NCI-H1930 (cell line): Measurements from ENCODE around the gene CCL8.

Experiments
- DNase-seq, 2 experiments: peaks; one replicate each; lab custom pipeline; 2025; lab: John Stamatoyannopoulos, UW

Gene CCL8

DNA sequence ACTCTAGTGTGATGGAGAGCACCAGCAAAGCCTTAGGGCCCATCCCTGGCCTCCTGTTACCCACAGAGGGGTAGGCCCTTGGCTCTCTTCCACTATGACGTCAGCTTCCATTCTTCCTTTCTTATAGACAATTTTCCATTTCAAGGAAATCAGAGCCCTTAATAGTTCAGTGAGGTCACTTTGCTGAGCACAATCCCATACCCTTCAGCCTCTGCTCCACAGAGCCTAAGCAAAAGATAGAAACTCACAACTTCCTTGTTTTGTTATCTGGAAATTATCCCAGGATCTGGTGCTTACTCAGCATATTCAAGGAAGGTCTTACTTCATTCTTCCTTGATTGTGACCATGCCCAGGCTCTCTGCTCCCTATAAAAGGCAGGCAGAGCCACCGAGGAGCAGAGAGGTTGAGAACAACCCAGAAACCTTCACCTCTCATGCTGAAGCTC lies at the start of gene CCL8:
Gene CCL8 (plus strand): TSS at position 397 of the 445 bp plus-strand sequence. CDS start 67 bp downstream, outside the sequence.
- DNase-seq = no peak

DNA sequence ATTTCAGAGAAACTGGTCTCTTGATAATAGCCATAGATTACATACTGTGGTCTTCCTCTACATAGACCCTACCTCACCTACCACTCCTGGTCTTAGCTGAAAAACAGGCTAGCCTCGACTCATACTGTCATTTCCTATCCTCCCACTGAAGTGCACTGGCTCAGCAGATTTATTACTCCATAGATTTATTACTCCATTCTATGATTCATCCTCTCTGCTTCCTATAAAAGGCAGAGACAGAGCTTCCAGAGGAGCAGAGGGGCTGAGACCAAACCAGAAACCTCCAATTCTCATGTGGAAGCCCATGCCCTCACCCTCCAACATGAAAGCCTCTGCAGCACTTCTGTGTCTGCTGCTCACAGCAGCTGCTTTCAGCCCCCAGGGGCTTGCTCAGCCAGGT lies 49.3 kb upstream of the CCL8 start, which contains the start of gene CCL7:
Gene CCL7 (plus strand): TSS at position 253 of the 400 bp plus-strand sequence. CDS start 70 bp downstream, at position 323.
- no peak for DNase-seq

DNA sequence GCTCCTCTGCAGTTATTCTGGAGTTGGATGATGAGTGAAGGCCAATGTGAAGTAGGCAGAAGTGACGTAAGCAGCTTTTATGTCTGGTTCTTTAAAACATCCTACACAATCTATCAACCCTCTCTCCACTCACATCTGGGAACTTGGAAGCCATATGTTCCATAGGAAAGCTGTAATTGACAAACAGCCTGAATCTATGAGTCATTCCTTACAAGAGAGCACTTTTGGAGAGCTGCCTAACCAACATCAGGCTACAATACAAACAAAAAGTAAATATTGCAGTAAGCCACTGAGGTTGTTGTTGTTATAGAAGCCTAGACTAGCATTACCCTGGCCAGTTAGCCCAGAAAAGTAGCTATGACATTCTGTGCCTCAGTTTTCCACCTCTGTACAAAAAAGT lies 43.4 kb upstream of the CCL8 start:
- no peak for DNase-seq

DNA sequence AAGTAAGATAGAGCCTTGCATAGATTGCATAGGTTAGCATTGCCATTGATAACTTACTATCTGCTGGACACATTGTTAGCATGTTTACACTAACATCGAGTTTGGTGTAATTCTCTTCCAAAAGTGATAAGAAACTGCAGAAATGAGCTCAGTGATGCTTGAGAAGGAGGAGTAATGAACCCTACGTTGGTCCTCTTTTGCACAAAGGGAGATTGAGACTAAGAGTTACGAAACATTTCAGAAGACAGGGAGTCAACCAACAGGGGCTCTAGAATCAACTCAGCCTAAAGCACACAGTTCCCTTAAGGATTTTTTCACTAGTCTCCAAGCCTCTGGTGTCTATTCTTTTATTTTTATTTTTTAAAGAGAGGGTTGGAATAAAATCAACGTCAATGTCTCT lies 42.4 kb upstream of the CCL8 start:
- no peak for DNase-seq

DNA sequence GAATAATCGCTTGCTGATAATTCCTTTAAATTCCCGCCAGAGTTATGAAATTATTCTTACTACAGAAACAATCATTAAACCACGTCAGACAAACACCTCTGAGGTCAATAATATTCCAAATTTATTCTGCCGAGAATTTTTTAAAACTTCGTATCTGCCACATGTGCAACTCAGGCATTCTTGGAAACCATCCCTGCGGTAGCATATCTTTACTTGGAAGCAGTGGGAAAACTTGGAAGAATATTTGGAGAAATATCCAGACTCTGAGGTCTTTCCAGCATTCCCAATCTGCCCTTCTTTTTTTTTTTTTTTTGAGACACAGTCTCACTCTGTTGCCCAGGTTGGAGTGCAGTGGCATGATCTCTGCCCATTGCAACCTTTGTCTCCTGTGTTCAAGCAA lies 35.7 kb upstream of the CCL8 start:
- DNase-seq = no peak

DNA sequence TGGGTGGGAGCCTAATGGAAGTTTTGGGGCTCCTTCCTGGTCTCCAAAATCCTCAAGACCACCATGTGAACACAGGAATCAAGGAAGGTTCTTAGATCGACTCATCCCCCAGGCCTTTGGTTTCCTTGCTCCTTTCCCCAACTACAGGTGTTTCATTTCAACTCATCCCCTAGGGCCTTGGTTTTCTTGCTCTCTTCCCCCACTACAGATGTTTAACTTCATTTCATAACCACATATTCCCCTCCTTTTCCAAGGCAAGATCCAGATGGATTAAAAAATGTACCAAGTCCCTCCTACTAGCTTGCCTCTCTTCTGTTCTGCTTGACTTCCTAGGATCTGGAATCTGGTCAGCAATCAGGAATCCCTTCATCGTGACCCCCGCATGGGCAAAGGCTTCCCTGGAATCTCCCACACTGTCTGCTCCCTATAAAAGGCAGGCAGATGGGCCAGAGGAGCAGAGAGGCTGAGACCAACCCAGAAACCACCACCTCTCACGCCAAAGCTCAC lies 33.9 kb upstream of the CCL8 start, which contains the start of gene CCL11:
Gene CCL11 (plus strand): TSS at position 457 of the 507 bp plus-strand sequence. CDS start 67 bp downstream, outside the sequence.
- no peak for DNase-seq

DNA sequence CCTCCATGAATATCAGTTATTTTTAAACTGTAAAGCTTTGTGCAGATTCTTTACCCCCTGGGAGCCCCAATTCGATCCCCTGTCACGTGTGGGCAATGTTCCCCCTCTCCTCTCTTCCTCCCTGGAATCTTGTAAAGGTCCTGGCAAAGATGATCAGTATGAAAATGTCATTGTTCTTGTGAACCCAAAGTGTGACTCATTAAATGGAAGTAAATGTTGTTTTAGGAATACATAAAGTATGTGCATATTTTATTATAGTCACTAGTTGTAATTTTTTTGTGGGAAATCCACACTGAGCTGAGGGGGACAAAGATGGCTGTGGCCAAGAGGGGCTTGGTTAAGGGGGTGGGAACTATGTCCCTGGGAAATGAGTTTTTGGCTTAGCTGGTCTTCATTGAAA lies 31.4 kb upstream of the CCL8 start:
- DNase-seq = no peak

DNA sequence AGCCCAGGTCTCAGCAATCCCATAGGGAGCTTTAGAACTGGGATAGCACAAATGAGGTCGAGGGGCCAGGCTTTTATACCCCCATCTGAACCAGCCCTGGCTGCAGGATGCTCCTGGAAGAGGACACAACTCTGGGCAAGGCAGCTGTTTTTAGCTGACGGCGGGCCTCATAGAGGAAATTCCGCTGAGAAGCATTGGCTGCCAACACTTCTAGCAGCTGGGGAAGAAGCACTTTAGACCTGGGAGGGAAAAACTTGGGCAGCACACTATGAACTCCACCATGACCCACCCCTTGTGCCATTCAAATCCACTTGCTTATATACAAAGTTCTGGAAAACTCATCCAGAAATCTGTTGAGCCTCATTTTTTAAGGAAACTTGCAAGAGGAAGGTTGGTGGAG lies 28.6 kb upstream of the CCL8 start:
- DNase-seq = no peak

DNA sequence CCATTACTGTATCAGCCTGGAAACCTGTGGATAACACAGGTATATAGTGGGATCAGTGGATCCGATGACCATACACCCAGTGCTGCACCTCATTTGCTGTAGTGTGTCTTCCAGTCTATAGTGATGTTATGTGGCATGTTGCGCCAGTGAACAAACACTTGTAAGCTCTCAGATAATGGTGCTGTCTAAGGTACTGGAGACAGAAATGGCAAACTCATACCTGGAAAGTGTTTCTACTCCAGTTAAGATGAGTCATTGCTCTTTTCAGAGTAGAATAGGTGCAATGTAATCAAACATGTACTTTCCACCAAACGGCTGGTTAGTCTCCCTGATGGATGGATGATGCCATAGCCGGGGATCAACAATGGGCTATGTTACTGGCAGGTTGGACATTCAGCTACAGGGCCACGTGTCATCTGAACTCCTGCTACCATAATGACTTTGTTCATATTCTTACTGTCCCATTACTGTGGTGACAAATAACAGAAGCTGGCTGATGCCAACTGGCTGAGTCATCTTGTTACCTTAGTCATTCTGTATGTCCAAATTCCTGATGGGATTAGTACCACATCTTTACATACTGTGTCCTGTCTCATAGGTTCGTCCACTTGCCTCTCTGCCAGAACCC lies 27.4 kb upstream of the CCL8 start:
- no peak for DNase-seq

DNA sequence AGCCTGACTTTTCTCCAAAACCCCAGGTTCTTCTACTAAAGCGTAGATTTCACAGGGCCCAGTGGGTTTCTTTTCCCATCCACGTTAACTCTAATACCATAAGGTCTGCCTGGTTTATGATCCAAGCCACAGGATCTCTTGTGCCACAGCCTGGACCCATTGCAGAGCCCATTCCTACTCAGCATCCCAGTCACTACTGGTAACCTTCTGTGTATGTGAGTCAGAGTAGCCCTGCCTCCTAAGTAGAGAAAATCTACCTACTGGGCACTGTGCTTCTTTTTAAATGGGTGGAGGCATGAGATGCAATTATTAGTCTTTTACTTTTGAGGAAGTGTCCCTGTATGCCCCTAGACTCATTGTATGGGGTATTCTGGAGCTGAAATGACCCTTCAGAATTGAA lies 20.2 kb upstream of the CCL8 start:
- no peak for DNase-seq

DNA sequence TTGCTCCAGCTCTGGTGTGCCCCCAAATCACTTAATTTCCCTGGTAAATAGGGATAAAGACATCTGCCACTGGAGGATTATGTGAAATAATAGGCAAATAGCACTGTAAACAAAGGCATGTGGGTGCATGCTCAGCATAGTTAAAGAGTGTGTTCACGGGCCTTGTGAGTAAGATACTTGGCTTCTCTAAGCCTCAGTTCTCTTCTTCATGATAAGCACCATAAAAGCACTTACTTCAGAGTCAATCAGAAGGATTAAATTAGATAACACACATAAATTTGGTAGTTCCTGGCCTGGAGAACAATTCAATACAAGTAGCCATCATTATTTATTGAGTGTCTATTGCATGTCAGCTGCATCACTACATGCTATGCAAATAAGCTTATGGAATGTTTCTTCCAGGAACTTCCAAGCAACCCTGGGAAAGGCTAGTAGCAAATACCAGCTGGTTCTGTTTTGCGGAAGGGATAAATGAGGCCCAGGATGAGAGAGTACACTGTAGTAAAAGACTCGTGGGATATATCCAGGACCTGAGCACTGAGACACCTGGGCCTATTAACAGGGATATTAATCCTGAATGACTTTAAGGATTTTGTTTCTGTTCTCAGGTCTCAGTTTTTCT lies 19.2 kb upstream of the CCL8 start:
- no peak for DNase-seq

DNA sequence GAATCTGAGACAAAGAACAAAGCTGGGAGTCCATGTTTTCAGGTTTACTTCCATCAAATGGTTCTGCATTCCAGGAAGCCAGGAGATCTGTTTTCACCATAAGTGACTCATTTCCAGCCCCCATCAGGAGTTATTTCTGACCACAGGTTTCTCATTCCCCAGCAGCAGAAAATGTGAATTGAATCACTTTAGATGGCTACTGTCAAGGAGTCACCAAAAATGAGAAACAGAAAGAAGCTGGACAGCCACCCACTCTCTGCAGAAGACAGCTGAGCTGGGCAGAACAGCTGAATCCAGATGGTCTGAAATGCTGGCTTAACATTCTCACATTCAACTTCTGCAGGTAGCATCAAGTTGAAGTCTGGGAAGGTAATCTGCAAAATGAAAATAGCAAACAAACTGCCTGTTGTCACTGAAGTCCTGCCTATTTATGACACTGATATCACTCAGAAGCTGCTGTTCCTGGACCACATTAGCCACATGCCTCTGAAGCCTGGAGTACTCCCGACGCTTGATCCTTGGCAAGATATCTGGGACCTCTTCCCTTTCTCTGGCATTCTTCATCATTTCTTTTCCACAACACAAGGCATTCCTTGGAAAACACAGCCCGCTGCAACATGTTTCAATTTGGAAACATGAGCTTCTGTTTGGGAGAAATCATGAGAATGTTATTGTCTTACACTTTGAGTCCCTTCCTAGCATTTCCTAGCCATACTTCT lies 18.4 kb upstream of the CCL8 start:
- no peak for DNase-seq

DNA sequence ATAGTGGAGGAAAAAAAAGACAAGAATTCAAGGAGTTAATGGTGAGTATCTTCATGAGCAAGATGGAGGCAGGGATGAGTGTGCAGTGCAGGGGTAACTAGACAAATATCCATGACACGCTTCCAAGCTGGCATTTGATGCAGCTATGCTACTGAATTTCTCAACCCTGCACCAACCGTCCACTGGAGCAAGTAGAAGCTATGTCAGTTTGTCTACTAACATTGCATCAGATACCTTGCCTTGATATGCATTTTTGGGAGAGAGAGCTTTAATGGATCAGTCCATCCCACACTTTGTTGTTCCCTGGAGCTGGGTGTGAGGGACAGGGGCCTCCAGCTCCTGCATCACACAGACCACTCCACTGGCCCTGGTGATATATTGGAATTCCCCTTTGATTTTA lies 17.2 kb upstream of the CCL8 start:
- no peak for DNase-seq

DNA sequence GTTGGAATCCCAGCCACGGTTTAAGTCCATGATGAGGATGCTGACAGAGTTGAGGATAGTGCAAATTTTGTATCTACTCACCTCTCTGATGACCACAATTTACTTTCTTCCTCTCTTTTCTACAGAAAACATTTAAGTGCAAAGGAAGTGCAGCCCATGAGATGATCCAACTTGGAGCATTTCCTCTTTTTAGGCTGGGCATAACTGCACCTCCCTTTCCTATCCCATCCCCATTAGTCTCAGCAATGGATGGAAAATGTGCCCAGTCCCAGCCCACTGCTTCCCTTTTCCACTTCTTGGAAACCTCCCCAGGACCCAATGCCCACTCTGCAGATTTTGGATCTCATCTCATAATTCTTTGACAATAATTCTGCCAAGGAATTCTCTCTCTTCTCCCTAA lies 16.6 kb upstream of the CCL8 start:
- DNase-seq = no peak

DNA sequence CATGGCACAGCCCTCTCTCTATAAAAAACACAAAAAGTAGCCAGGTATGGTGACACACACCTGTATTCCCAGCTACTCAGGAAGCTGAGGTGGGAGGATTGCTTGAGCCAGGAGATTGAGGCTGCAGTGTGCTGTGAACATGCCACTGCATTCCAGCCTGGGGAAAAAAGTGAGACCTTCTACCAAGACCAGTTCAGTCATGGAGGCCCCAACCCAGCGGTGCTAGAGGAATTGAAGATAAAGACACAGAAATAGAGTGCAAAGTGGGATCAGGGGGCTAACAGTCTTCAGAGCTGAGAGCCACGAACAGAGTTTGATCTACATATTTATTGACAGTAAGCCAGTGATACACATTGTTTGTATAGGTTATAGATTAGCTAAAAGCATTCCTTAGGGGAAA lies 15.6 kb upstream of the CCL8 start:
- DNase-seq = no peak

DNA sequence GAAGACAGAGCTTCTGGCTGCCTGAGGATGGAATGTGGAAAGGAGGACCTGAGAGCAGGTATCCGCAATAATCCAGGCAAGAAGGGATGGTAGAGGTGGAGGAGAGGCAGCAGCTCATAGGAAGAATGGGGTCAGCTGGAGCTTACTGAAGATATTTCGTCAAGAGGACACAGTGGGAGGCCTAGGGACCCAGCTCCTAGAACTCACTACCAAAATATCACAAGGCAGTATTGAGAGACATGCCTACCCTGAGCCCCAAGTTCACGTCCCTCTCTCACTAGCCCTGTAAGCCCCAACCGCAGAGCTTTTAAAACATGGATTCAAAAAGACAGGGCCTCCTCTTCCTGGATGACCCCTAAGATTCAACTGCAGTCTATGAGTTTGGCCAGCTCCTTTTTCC lies 14.2 kb upstream of the CCL8 start:
- no peak for DNase-seq

DNA sequence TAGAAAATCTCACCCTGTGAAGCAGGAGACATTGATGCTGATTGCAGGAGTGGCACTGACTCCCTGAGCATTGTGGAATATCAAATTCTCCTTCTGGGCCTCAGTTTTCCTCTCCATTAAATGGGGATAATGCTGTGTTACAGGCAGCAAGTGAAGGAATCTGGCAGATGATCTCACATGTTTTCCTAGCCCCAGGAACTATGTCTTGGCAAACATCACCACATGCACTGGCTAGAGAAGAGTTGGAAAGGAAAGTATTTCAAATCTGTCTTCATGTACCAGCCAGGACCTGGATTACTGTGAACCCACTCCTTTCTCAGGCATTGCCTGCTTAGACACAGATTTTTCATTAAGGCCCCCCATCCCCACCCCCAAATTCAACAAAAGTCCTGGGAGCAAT lies 13.6 kb upstream of the CCL8 start:
- no peak for DNase-seq

DNA sequence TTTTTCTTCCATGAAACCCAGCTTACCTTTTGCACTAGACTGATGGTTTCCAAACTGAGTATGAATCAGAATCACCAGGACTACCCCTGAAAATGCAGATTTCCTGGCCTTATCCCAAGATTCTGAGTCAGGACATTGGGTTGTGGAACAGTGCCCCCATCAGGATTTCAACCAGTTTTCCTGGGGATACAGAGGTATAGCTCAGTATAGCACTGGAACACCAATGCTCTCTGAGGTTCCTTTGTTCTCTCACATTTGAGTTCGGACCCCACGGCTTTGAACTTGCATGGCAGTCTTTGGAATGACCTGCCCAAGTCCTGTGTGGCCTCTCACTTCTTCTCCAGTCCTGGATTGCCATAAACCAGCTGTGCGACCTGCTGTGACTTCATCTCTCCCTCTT lies 12.8 kb upstream of the CCL8 start:
- no peak for DNase-seq

DNA sequence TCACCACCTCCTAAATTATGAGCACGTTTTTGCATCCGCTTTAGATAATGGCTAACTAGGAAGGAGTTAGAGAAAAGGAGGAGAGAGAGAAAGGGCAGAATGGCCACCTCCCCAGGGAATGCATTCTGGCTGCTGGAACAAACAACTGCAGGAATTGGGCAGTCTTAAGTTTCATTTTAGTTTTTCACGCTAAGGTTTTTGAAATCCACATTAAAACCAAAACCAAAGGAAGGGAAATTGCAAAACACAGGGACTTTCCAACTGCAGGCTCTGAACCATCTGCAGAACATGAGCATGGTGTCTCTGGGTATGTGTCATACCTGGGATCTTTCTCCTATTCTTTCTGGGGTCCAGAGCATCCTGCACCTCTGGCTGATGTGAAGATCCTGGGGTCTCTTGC lies 12.1 kb upstream of the CCL8 start:
- DNase-seq = no peak

DNA sequence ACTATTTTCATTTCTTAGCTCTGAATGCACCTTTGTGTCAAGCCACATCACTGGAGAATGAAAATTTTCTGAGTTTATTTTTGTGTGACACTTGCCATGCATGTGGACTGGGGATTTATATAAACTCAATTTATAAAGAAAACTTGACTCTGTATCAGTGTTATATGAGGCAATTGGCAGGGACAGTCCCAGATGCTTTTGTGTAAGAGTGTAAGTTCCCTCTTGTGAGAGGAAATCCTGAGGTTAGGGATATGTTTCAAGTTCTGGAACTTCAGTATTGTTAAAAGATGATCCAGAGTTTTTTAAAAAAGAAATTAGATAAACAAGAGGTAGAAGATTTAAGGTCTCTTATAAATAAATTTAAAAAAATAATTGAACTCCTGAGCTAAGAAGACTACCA lies 10.9 kb upstream of the CCL8 start:
- DNase-seq = no peak

DNA sequence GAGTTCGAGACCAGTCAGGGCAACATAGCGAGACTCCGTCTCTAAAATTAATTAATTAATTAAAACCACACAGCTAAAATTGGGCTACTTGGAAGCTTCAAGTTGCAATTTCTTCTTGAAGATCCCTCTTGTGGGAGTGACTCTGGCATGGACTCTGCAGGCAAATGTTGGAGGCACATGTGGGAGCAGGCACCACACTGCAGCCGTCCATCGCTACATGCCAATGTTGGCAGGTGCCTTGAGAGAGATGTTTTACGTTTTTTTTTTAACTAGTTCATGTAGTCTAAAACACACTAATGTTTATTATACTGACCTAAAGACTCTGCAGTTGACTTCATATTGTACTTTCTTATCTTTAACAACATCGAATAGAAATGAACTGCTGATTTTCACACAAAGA lies 7.9 kb upstream of the CCL8 start:
- no peak for DNase-seq

DNA sequence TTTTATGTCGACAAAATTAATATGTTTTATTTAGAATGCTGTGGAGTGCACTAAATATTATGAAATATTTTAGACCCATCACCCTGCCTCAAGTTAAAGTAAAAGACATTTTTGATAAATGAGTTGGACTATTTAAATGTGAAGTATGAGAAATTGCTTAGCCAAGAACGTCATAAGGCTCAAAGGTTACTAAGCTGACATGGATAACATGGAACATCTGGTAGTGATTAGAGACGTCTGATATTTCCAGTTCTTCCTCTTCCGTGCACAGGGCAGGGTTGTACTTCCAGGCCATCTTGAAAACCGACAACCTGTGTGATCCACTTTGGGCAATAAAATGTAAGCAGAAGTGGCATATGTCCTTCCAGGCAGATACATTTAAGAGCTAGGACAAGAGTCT lies 7.2 kb upstream of the CCL8 start:
- no peak for DNase-seq

DNA sequence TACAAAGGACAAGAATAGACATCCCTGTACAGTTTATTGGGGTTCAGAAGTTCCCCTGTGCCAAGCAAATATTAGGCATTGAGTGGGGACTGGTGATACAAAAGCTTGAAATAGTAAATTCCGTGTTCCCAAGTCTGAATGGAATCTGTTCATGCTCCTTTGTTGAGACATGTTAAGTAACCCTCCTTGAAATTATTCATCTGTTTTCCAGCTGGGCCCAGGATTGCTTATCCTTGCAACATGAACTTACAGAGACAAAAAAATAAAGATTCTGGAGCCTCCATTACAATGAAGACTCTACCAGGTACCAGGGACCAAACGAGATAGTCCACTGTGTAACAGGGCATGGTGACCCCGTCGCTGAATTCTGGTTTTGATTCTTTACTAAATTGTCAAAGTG lies 6.1 kb upstream of the CCL8 start:
- DNase-seq = no peak
